Activated T-helper 1 cell treated with anti-CD3 and anti-CD28 coated beads, Interleukin-12 subunit alpha, Interleukin-12 subunit beta, Interleukin-2, Interleukin-4 antibody, amounts not matched to agents 30 ng/mL and 10 ng/mL and 1 ng/mL, durations not matched to agents 14 hours and 24 hours and 36 hours (primary cell): ENCODE results near the gene GPC5. TPM values are rescaled to one million over a fixed set of nuclear protein-coding genes. Genes with fewer than 3 reads are reported as not detected.

Experiments
- DNase-seq: peaks from one replicate; pipeline ENCODE4 v3.0.0; 2021; ENCODE audit warnings: low spot score
- H3K27ac Mint-ChIP-seq: one replicate; pipeline ENCODE4 v1.8.0; 2021; ENCODE audit warnings: mild to moderate bottlenecking, mixed read lengths
- H3K27me3 Mint-ChIP-seq: one replicate; pipeline ENCODE4 v1.8.0; 2022; ENCODE audit warnings: mild to moderate bottlenecking, moderate library complexity, mixed read lengths; ENCODE audit not compliant: insufficient read depth
- H3K36me3 Mint-ChIP-seq: one replicate; pipeline ENCODE4 v1.8.0; 2021; ENCODE audit warnings: low read depth, mixed read lengths
- H3K4me1 Mint-ChIP-seq: one replicate; pipeline ENCODE4 v1.8.0; 2021; ENCODE audit warnings: low read depth, mixed read lengths
- H3K4me3 Mint-ChIP-seq: one replicate; pipeline ENCODE4 v1.8.0; 2021; ENCODE audit warnings: mild to moderate bottlenecking, moderate library complexity, mixed read lengths
- H3K9me3 Mint-ChIP-seq: one replicate; pipeline ENCODE4 v1.8.0; 2021; ENCODE audit warnings: mixed read lengths
- intact Hi-C: fragments of 100-400 bp; cut with micrococcal nuclease; formaldehyde crosslinking; loops from one replicate; pipeline ENCODE4 v1.15.1; 2024
- total RNA-seq: library from RNA; stranded (reverse); gene quantifications from 2 replicates; pipeline ENCODE4 v1.2.3, GENCODE V29; 2022

GPC5 gene
- total RNA-seq, 1 donor from 2014 or later: not detected

- Mint-ChIP-seq H3K36me3 (no peaks in the 10 kb centered on the region), H3K27me3 (no peaks in the 10 kb centered on the region), H3K4me3 (no peak overlapping the region), H3K9me3 (no peaks in the 10 kb centered on the region), H3K4me1 (no peaks in the 10 kb centered on the region), H3K27ac (no peak overlapping the region)
- DNase-seq: no peak
- intact Hi-C loops: no loop called here
Observed at GRCh38 chr13:91817250-91817649, 418.8 kb downstream of the GPC5 start.

GRCh38 chr13:91824416-91824815 is 426.0 kb downstream of the GPC5 start:
- H3K27me3 Mint-ChIP-seq: no peaks in the 10 kb centered on the region
- H3K27ac Mint-ChIP-seq: no peak overlapping the region
- intact Hi-C loops: no loop called here
- no peak overlapping the region for H3K4me3 Mint-ChIP-seq
- DNase-seq: no peak
- H3K36me3 Mint-ChIP-seq: no peaks in the 10 kb centered on the region
- no peaks in the 10 kb centered on the region for H3K4me1 Mint-ChIP-seq
- H3K9me3 Mint-ChIP-seq: no peaks in the 10 kb centered on the region

GRCh38 chr13:91825516-91825915 is 427.1 kb downstream of the GPC5 start:
- intact Hi-C loops: no loop called here
- no peak overlapping the region for H3K4me3 Mint-ChIP-seq
- H3K27ac Mint-ChIP-seq: no peak overlapping the region
- no peak for DNase-seq
- H3K9me3 Mint-ChIP-seq: no peaks in the 10 kb centered on the region
- no peaks in the 10 kb centered on the region for H3K27me3 Mint-ChIP-seq
- H3K4me1 Mint-ChIP-seq: no peaks in the 10 kb centered on the region
- H3K36me3 Mint-ChIP-seq: no peaks in the 10 kb centered on the region

GRCh38 chr13:91836553-91836952 is 438.1 kb downstream of the GPC5 start:
- no peak overlapping the region for H3K4me3 Mint-ChIP-seq

GRCh38 chr13:91845612-91846011 is 447.2 kb downstream of the GPC5 start:
- Mint-ChIP-seq H3K27ac (no peak overlapping the region), H3K9me3 (no peaks in the 10 kb centered on the region), H3K36me3 (no peaks in the 10 kb centered on the region), H3K4me1 (no peaks in the 10 kb centered on the region), H3K27me3 (no peaks in the 10 kb centered on the region), H3K4me3 (no peak overlapping the region)
- no peak for DNase-seq
- intact Hi-C loops: no loop called here

More at GRCh38 chr13:91836553-91836952, 438.1 kb downstream of the GPC5 start:
- Mint-ChIP-seq H3K4me1 (no peaks in the 10 kb centered on the region), H3K27ac (no peak overlapping the region), H3K27me3 (no peaks in the 10 kb centered on the region), H3K9me3 (peaks cover 4% of the 10 kb centered on the region), H3K36me3 (no peaks in the 10 kb centered on the region)
- intact Hi-C loops: no loop called here
- no peak for DNase-seq

- intact Hi-C loops: no loop called here
- no peak overlapping the region for H3K4me3 Mint-ChIP-seq
- DNase-seq: no peak
- no peaks in the 10 kb centered on the region for H3K27me3 Mint-ChIP-seq
- H3K36me3 Mint-ChIP-seq: no peaks in the 10 kb centered on the region
- H3K4me1 Mint-ChIP-seq: no peaks in the 10 kb centered on the region
- H3K27ac Mint-ChIP-seq: no peak overlapping the region
- H3K9me3 Mint-ChIP-seq: no peaks in the 10 kb centered on the region
Observed at GRCh38 chr13:91863699-91864098, 465.3 kb downstream of the GPC5 start.

GRCh38 chr13:91868351-91868750 is 469.9 kb downstream of the GPC5 start:
- Mint-ChIP-seq H3K27ac (no peak overlapping the region), H3K4me1 (no peaks in the 10 kb centered on the region), H3K36me3 (no peaks in the 10 kb centered on the region), H3K27me3 (no peaks in the 10 kb centered on the region), H3K9me3 (no peaks in the 10 kb centered on the region), H3K4me3 (no peak overlapping the region)
- intact Hi-C loops: no loop called here
- DNase-seq: no peak

- Mint-ChIP-seq H3K27me3 (peaks cover 1% of the 10 kb centered on the region), H3K4me3 (no peak overlapping the region), H3K27ac (no peak overlapping the region), H3K9me3 (no peaks in the 10 kb centered on the region), H3K36me3 (no peaks in the 10 kb centered on the region), H3K4me1 (no peaks in the 10 kb centered on the region)
- DNase-seq: no peak
- intact Hi-C loops: no loop called here
Observed at GRCh38 chr13:91878491-91878890, 480.1 kb downstream of the GPC5 start.

GRCh38 chr13:91879360-91879759 is 480.9 kb downstream of the GPC5 start:
- Mint-ChIP-seq H3K4me1 (no peaks in the 10 kb centered on the region), H3K36me3 (no peaks in the 10 kb centered on the region), H3K4me3 (no peak overlapping the region), H3K9me3 (no peaks in the 10 kb centered on the region), H3K27ac (no peak overlapping the region), H3K27me3 (no peaks in the 10 kb centered on the region)
- DNase-seq: no peak
- intact Hi-C loops: no loop called here

GRCh38 chr13:91882918-91883317 is 484.5 kb downstream of the GPC5 start:
- Mint-ChIP-seq H3K27ac (no peak overlapping the region), H3K27me3 (no peaks in the 10 kb centered on the region), H3K4me3 (no peak overlapping the region), H3K9me3 (no peaks in the 10 kb centered on the region), H3K36me3 (no peaks in the 10 kb centered on the region), H3K4me1 (no peaks in the 10 kb centered on the region)
- DNase-seq: no peak
- intact Hi-C loops: no loop called here

- H3K36me3 Mint-ChIP-seq: no peaks in the 10 kb centered on the region
- H3K4me1 Mint-ChIP-seq: no peaks in the 10 kb centered on the region
- no peak for DNase-seq
- intact Hi-C loops: no loop called here
- no peak overlapping the region for H3K27ac Mint-ChIP-seq
- H3K4me3 Mint-ChIP-seq: no peak overlapping the region
- no peaks in the 10 kb centered on the region for H3K9me3 Mint-ChIP-seq
- H3K27me3 Mint-ChIP-seq: no peaks in the 10 kb centered on the region
Observed at GRCh38 chr13:91889641-91890040, 491.2 kb downstream of the GPC5 start.

GRCh38 chr13:91891141-91891540 is 492.7 kb downstream of the GPC5 start:
- Mint-ChIP-seq H3K9me3 (no peaks in the 10 kb centered on the region), H3K27me3 (no peaks in the 10 kb centered on the region), H3K27ac (no peak overlapping the region), H3K4me3 (no peak overlapping the region), H3K4me1 (no peaks in the 10 kb centered on the region), H3K36me3 (no peaks in the 10 kb centered on the region)
- intact Hi-C loops: no loop called here
- DNase-seq: no peak

- no peaks in the 10 kb centered on the region for H3K4me1 Mint-ChIP-seq
- no peaks in the 10 kb centered on the region for H3K36me3 Mint-ChIP-seq
- intact Hi-C loops: no loop called here
- H3K9me3 Mint-ChIP-seq: no peaks in the 10 kb centered on the region
- no peak for DNase-seq
- H3K27me3 Mint-ChIP-seq: no peaks in the 10 kb centered on the region
- no peak overlapping the region for H3K4me3 Mint-ChIP-seq
- H3K27ac Mint-ChIP-seq: no peak overlapping the region
Observed at GRCh38 chr13:91893040-91893439, 494.6 kb downstream of the GPC5 start.

- Mint-ChIP-seq H3K36me3 (no peaks in the 10 kb centered on the region), H3K27me3 (no peaks in the 10 kb centered on the region), H3K9me3 (no peaks in the 10 kb centered on the region), H3K4me3 (no peak overlapping the region), H3K4me1 (no peaks in the 10 kb centered on the region), H3K27ac (no peak overlapping the region)
- no peak for DNase-seq
- intact Hi-C loops: no loop called here
Observed at GRCh38 chr13:91894316-91894715, 495.9 kb downstream of the GPC5 start.
